IPS DF 6.9 (cell line): ENCODE data around the gene APOL6.

Source experiments
- DNase-seq: peaks from one replicate; pipeline ENCODE4 v3.0.0-alpha.2; 2013; ENCODE audit warnings: low read depth, low spot score
- H3K27ac ChIP-seq: one replicate; pipeline ENCODE4 v1.5.1; 2013; ENCODE audit warnings: low read length, control low read depth
- H3K27me3 ChIP-seq: 2 replicates; pipeline ENCODE4 v1.6.1; 2013; ENCODE audit warnings: mild to moderate bottlenecking, low read length; ENCODE audit not compliant: control insufficient read depth, insufficient read depth
- H3K36me3 ChIP-seq: 2 replicates; pipeline ENCODE4 v1.6.1; 2013; ENCODE audit warnings: low read length; ENCODE audit not compliant: control insufficient read depth, insufficient read depth
- H3K4me1 ChIP-seq: 2 replicates; pipeline ENCODE4 v1.6.1; 2013; ENCODE audit warnings: low read length; ENCODE audit not compliant: control insufficient read depth, insufficient read depth
- H3K4me3 ChIP-seq: 2 replicates; pipeline ENCODE4 v1.5.1; 2013; ENCODE audit warnings: mild to moderate bottlenecking, low read length
- H3K9me3 ChIP-seq: 2 replicates; pipeline ENCODE4 v1.6.1; 2013; ENCODE audit warnings: low read length, inconsistent platforms; ENCODE audit not compliant: control insufficient read depth, insufficient read depth
- WGBS: extraction: QIAGEN DNeasy Blood & Tissue Kit; methylation state at CpG from one replicate; pipeline ENCODE4 v1.1.7; 2013; ENCODE audit warnings: mixed read lengths, missing lambda C conversion rate; ENCODE audit not compliant: insufficient read length, insufficient coverage; 5-methylcytosine and 5-hydroxymethylcytosine counted together

Gene APOL6

GRCh38 chr22:35637254-35637653 is 11.0 kb upstream of the APOL6 start:
- no peaks in the 10 kb centered on the region for H3K27me3 ChIP-seq
- no peaks in the 10 kb centered on the region for H3K36me3 ChIP-seq
- no peak overlapping the region for H3K27ac ChIP-seq
- no peaks in the 10 kb centered on the region for H3K4me1 ChIP-seq
- DNase-seq: no peak
- H3K9me3 ChIP-seq: no peaks in the 10 kb centered on the region
- WGBS: no CpG with 5 or more reads among the region's 5 CpGs
- no peak overlapping the region for H3K4me3 ChIP-seq

GRCh38 chr22:35638001-35638400 is 10.2 kb upstream of the APOL6 start:
- Histone ChIP-seq H3K4me3 (no peak overlapping the region), H3K36me3 (no peaks in the 10 kb centered on the region), H3K27ac (no peak overlapping the region), H3K4me1 (no peaks in the 10 kb centered on the region), H3K27me3 (no peaks in the 10 kb centered on the region), H3K9me3 (no peaks in the 10 kb centered on the region)
- WGBS: no CpG with 5 or more reads among the region's 5 CpGs
- DNase-seq: no peak

- H3K4me3 ChIP-seq: no peak overlapping the region
- no peaks in the 10 kb centered on the region for H3K27me3 ChIP-seq
- no peak for DNase-seq
- H3K4me1 ChIP-seq: no peaks in the 10 kb centered on the region
- H3K36me3 ChIP-seq: no peaks in the 10 kb centered on the region
- no peak overlapping the region for H3K27ac ChIP-seq
- H3K9me3 ChIP-seq: no peaks in the 10 kb centered on the region
- no CpG with 5 or more reads among the region's 13 CpGs for WGBS
Measured at GRCh38 chr22:35638410-35638809, 9.8 kb upstream of the APOL6 start.

- H3K36me3 ChIP-seq: no peaks in the 10 kb centered on the region; the same call in 1 of the 2 replicates
- no peak for DNase-seq
- no peak overlapping the region for H3K27ac ChIP-seq
- H3K4me1 ChIP-seq: no peaks in the 10 kb centered on the region
- H3K9me3 ChIP-seq: no peaks in the 10 kb centered on the region
- H3K4me3 ChIP-seq: no peak overlapping the region
- no peaks in the 10 kb centered on the region for H3K27me3 ChIP-seq
- WGBS: no CpG with 5 or more reads among the region's 7 CpGs
Measured at GRCh38 chr22:35641494-35642120, 6.6 kb upstream of the APOL6 start.

- Histone ChIP-seq H3K36me3 (no peaks in the 10 kb centered on the region; the same call in 1 of the 2 replicates), H3K4me1 (no peaks in the 10 kb centered on the region), H3K27me3 (no peaks in the 10 kb centered on the region), H3K4me3 (no peak overlapping the region), H3K9me3 (no peaks in the 10 kb centered on the region), H3K27ac (no peak overlapping the region)
- no CpG with 5 or more reads among the region's 2 CpGs for WGBS
- DNase-seq: no peak
Measured at GRCh38 chr22:35642305-35642741, 5.9 kb upstream of the APOL6 start.

- WGBS: no CpG with 5 or more reads among the region's 1 CpG
- no peak overlapping the region for H3K27ac ChIP-seq
Measured at GRCh38 chr22:35643991-35644390, 4.3 kb upstream of the APOL6 start.

GRCh38 chr22:35645646-35646045 is 2.6 kb upstream of the APOL6 start:
- Histone ChIP-seq H3K27me3 (no peaks in the 10 kb centered on the region), H3K4me3 (no peak overlapping the region), H3K9me3 (no peaks in the 10 kb centered on the region), H3K4me1 (peaks cover 2% of the 10 kb centered on the region; the same call in 1 of the 2 replicates), H3K36me3 (no peaks in the 10 kb centered on the region; the same call in 1 of the 2 replicates), H3K27ac (no peak overlapping the region)
- WGBS: no CpG with 5 or more reads among the region's 4 CpGs
- no peak for DNase-seq

More at GRCh38 chr22:35643991-35644390, 4.3 kb upstream of the APOL6 start:
- peaks cover 2% of the 10 kb centered on the region; the same call in 1 of the 2 replicates for H3K4me1 ChIP-seq
- H3K27me3 ChIP-seq: no peaks in the 10 kb centered on the region
- H3K9me3 ChIP-seq: no peaks in the 10 kb centered on the region
- DNase-seq: no peak
- H3K4me3 ChIP-seq: no peak overlapping the region
- no peaks in the 10 kb centered on the region; the same call in 1 of the 2 replicates for H3K36me3 ChIP-seq

GRCh38 chr22:35649026-35649553 is 844 bp downstream of the APOL6 start:
- no peaks in the 10 kb centered on the region for H3K27me3 ChIP-seq
- H3K4me1 ChIP-seq: peaks cover 2% of the 10 kb centered on the region; the same call in 1 of the 2 replicates
- H3K4me3 ChIP-seq: no peak overlapping the region
- no peak overlapping the region for H3K27ac ChIP-seq
- H3K36me3 ChIP-seq: no peaks in the 10 kb centered on the region; the same call in 1 of the 2 replicates
- WGBS: 83% methylated on average over 1 of the region's 7 CpGs
- H3K9me3 ChIP-seq: no peaks in the 10 kb centered on the region
- DNase-seq: no peak

GRCh38 chr22:35649636-35650250 is 1.5 kb downstream of the APOL6 start:
- no peaks in the 10 kb centered on the region; the same call in 1 of the 2 replicates for H3K36me3 ChIP-seq
- DNase-seq: no peak
- H3K27ac ChIP-seq: no peak overlapping the region
- H3K27me3 ChIP-seq: no peaks in the 10 kb centered on the region
- H3K9me3 ChIP-seq: no peaks in the 10 kb centered on the region
- H3K4me3 ChIP-seq: no peak overlapping the region
- no CpG with 5 or more reads among the region's 7 CpGs for WGBS
- peaks cover 2% of the 10 kb centered on the region; the same call in 1 of the 2 replicates for H3K4me1 ChIP-seq

GRCh38 chr22:35651085-35651484 is 2.8 kb downstream of the APOL6 start:
- DNase-seq: no peak
- Histone ChIP-seq H3K27me3 (no peaks in the 10 kb centered on the region), H3K4me3 (no peak overlapping the region), H3K27ac (no peak overlapping the region), H3K36me3 (no peaks in the 10 kb centered on the region), H3K4me1 (peaks cover 2% of the 10 kb centered on the region; the same call in 1 of the 2 replicates), H3K9me3 (no peaks in the 10 kb centered on the region)
- WGBS: no CpG with 5 or more reads among the region's 7 CpGs
